GM18868 (cell line): ENCODE results near the gene PRDM16.

Experiments used
- ATAC-seq: cut with Tn5 transposase; IDR thresholded peaks from one replicate; pipeline ENCODE4 v1.9.1; 2021; ENCODE audit warnings: mild to moderate bottlenecking, moderate library complexity; ENCODE audit not compliant: unreplicated experiment

PRDM16 gene

DNA sequence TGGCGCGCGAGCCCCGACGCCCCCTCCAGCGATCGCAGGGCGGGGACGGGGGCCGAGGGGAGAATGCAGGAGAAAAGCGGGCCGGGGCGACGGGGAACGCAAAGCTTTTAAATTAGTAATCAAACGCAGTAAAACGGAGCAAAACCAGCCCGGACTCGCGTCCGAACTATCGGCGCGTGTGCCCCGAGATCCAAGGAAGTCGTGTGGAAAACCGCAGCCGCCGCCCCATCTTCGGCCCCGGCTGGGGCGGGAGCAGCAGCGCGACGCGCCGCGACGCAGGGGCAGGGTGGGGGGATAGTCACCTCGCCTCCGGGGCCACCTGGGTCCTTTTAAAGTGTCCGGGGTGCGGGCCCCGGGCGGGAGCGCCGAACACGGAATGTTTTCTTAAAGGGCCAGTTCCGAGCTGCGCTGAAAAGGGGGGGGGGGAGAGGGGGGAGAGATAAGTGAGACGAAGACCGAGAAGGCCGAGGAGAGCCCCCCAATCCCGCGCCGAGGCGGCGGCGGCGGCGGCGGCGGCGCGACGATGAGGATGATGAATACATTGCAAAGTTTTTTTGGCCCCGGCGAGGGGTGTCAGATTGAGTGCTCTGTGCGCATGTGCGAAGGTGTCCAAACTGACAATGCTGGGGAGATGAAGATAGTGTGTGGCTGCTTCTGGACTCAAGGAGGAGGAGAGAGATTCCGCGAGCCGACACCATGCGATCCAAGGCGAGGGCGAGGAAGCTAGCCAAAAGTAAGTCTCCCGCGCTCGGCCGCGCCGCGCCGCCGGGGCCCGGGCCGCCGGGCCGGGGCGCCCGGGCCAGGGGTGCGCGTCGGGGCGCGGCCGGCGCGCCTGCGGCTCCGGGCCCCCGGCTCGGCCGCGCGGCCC lies at the start of gene PRDM16:
TSS of gene PRDM16 (plus strand) at position 640 of the 868 bp plus-strand sequence. CDS start at position 697, 57 bp downstream.
- ATAC-seq, result no peak

DNA sequence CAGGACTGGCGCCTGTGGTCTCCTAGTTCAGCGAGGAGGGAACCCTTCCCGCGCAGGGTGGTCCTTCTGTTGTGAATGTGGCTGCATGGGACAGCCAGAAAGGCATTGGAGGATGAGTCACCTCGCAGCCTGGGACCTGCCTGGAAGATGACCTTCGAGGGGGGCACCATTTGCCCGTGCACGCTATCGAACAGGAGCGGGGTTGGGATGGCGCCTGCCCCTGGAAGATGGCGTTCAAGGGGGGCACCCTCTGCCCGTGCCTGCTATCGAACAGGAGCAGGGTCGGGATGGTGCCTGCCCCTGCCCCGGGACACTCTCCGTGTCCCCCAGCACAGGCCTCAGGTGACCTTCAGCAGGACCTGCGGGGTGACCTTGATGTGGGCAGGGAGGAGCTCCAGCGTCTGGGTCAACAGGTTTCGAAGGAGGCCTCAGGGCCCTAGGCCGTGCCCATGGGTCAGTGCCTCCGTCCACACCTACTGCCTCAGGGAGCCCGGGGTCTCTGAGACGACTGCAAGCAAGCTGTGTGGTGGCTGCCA lies 49.4 kb upstream of the PRDM16 start:
- no peak for ATAC-seq

- ATAC-seq, result no peak
Observed at GRCh38 chr1:3020263-3020909, 48.6 kb upstream of the PRDM16 start.

DNA sequence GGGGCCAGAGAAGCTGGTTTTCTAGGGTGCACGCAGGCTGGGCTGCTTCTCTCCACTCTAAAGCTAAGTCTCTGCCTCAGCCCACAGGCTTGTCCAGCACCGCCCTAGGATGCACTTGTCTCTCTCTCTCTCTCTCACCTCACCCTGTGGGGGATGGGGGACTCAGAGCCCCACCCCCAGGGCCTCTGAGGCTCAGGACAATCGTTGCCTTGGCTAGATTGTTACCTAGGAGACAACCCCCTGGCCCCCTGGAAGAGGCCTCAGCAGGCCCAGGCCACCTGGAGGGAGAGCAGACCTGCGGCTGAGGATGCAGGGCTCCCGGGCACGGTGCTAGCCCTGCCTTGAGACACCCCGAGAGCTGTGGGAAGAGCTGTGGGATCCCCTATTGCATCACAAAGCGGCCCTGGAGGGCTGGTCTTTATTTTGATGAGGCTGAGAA lies 47.8 kb upstream of the PRDM16 start, which contains the start of gene ACTRT2:
TSS of gene ACTRT2 (plus strand) at position 235 of the 439 bp plus-strand sequence. CDS start 220 bp downstream, outside the sequence.
- no peak for ATAC-seq

- ATAC-seq, result no peak
Observed at GRCh38 chr1:3021801-3022401, 47.1 kb upstream of the PRDM16 start.

DNA sequence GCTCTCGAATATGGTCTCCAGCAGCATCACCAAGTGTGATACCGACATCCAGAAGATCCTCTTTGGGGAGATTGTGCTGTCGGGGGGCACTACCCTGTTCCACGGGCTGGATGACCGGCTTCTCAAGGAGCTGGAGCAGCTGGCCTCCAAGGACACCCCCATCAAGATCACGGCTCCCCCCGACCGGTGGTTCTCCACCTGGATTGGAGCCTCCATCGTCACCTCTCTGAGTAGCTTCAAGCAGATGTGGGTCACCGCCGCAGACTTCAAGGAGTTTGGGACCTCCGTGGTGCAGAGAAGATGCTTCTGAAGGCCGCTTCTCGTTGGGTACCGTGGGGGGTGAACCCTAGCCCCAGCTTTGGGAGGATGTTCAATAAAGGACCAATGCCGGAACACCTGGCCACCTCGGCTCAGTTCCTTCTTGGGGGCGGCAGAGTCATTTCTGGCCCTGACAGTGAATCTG lies 46.5 kb upstream of the PRDM16 start:
- ATAC-seq, result no peak

- ATAC-seq, result no peak
Observed at GRCh38 chr1:3022976-3023375, 46.0 kb upstream of the PRDM16 start.

GRCh38 chr1:3024019-3024418 lies 45.0 kb upstream of the PRDM16 start:
- no peak for ATAC-seq

- no peak for ATAC-seq
Observed at GRCh38 chr1:3024588-3024987, 44.4 kb upstream of the PRDM16 start.

DNA sequence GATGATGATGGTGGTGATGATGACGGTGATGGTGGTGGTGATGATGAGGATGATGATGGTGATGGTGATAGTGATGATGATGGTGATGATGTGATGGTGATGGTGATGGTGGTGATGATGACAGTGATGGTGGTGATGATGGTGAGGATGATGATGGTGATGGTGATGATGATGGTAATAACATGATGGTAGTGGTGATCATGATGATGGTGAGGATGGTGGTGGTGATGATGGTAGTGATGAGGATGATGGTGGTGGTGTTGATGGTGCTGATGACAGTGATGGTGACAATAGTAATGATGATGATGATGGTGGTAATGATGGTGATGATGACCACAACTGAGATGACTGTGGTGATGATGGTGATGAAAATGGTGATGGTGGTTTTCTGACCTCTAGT lies 42.9 kb upstream of the PRDM16 start:
- ATAC-seq, result no peak

GRCh38 chr1:3026581-3027391 lies 42.2 kb upstream of the PRDM16 start:
- no peak for ATAC-seq

GRCh38 chr1:3027611-3028371 lies 41.2 kb upstream of the PRDM16 start:
- ATAC-seq, result no peak

- ATAC-seq, result no peak
Observed at GRCh38 chr1:3028531-3029282, 40.3 kb upstream of the PRDM16 start.

DNA sequence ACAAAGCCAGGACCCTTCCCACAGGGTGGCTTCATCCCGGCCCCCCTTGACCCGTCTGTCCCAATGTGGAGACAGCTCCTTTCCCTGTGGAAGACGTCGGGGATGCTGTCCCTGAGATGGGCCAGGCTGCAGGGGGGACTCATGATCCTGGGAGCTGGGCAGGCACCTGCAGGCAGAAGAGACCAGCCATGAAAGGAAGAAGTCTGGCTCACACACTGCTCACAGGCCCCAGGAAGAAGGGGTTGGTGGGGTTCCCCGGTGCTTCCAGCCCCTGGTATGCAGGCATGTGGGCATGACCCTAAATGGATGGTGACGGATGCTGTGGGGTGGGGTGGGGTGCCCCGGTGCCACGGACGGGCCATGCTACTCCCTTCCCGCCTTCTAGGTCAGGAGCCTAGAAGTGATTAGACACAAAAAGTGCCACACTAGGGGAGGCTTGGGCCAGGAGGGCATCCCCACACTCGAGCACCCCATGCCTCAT lies 39.5 kb upstream of the PRDM16 start:
- no peak for ATAC-seq

DNA sequence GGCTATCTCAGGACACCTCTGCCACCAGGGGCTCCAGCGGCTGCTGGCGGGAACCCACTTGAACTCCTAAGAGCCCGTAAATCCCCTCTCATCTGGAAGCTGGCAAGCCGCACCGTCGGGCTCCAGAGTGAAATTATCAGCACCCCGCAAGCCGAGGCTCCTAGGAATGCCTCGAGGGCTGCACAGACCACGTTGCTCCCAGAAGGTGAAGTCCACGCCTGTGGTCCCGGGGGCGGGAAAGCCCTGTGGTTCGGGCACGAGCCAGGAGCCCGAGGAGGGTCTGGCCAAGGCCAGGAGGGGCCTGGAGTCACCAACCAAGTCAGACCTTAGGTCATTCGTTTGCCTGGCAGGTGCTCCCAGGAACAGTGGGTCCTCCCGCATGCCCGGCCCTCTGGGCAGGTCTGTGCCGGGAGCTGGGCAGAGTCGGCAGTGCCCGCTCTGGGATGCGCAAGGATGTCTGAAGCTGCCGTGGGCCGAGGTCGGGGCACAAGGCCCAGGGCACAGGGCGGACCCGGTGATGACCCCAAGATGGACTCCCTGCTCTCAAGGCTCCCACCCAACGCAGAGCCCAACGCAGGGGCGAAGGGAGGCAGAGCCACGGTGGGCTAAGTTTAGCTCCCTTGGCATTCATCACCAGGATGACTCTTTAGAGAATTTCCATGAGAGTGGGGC lies 38.9 kb upstream of the PRDM16 start:
- no peak for ATAC-seq

- no peak for ATAC-seq
Observed at GRCh38 chr1:3030663-3031381, 38.2 kb upstream of the PRDM16 start.

GRCh38 chr1:3031401-3032221 lies 37.4 kb upstream of the PRDM16 start:
- no peak for ATAC-seq
